Measurements from ENCODE around the gene SGMS2. TPM values are rescaled to one million over a fixed set of nuclear protein-coding genes. Genes with fewer than 3 reads are reported as not detected.

SGMS2 gene
- total RNA-seq, 1 experiment from 2014 or later = 15.3 TPM

Other genes with a start within 250 kb of the SGMS2 start
- 46.7 and 52.1 TPM in 2 replicates for gene PAPSS1, start 104.7 kb upstream of the SGMS2 start, total RNA-seq (2014; rRNA removed; shearing (Covaris generic))
- gene CYP2U1, start 106.6 kb downstream of the SGMS2 start, total RNA-seq (2014; rRNA removed; shearing (Covaris generic)) = 11.9 and 15.4 TPM in 2 replicates
- gene HADH, start 165.0 kb downstream of the SGMS2 start, total RNA-seq (2014; rRNA removed; shearing (Covaris generic)) = 15.1 and 16.7 TPM in 2 replicates